HG03469 (cell line): ENCODE measurements around the gene SELENBP1.
"Not testable (repeated sequence)": the region's sequence is repeated elsewhere in the genome, so short reads cannot be mapped to it uniquely, and the experiment has no call there.

Experiments
- ATAC-seq: cut with Tn5 transposase; IDR thresholded peaks from one replicate; pipeline ENCODE4 v1.9.1; 2021; ENCODE audit warnings: mild to moderate bottlenecking, moderate library complexity, moderate number of reproducible peaks; ENCODE audit not compliant: unreplicated experiment

Gene SELENBP1

GRCh38 chr1:151372058-151372934 lies at the start of gene SELENBP1:
SELENBP1 (minus strand) TSS chr1:151372705; CDS start chr1:151372641, 64 bp downstream.
- ATAC-seq: no peak

- ATAC-seq: no peak
These were observed 47.3 kb upstream of the SELENBP1 start for GRCh38 chr1:151419819-151420218.

GRCh38 chr1:151418081-151418480 lies 45.6 kb upstream of the SELENBP1 start:
- no peak for ATAC-seq

GRCh38 chr1:151416231-151416630 lies 43.7 kb upstream of the SELENBP1 start:
- no peak for ATAC-seq

- ATAC-seq: no peak
These were observed 39.4 kb upstream of the SELENBP1 start for GRCh38 chr1:151411884-151412283.

- no peak for ATAC-seq
These were observed 36.4 kb upstream of the SELENBP1 start for GRCh38 chr1:151408891-151409290.

- no peak for ATAC-seq
These were observed 34.8 kb upstream of the SELENBP1 start for GRCh38 chr1:151407304-151407703.

GRCh38 chr1:151406176-151406575 lies 33.7 kb upstream of the SELENBP1 start:
- ATAC-seq: no peak

- no peak for ATAC-seq
These were observed 32.9 kb upstream of the SELENBP1 start for GRCh38 chr1:151405187-151405951.

- no peak for ATAC-seq
These were observed 31.1 kb upstream of the SELENBP1 start for GRCh38 chr1:151403612-151404011.

GRCh38 chr1:151402764-151403163 lies 30.3 kb upstream of the SELENBP1 start:
- ATAC-seq: no peak

GRCh38 chr1:151401860-151402259 lies 29.4 kb upstream of the SELENBP1 start:
- no peak for ATAC-seq

GRCh38 chr1:151401125-151401788 lies 28.8 kb upstream of the SELENBP1 start:
- no peak for ATAC-seq

- no peak for ATAC-seq
These were observed 27.0 kb upstream of the SELENBP1 start, which contains the start of gene PSMB4 for GRCh38 chr1:151399324-151400171. PSMB4 (plus strand) TSS chr1:151399573; CDS start chr1:151399588, 15 bp downstream.

- not testable (repeated sequence) for ATAC-seq
These were observed 23.8 kb upstream of the SELENBP1 start for GRCh38 chr1:151396265-151396664.

- no peak for ATAC-seq
These were observed 21.1 kb upstream of the SELENBP1 start for GRCh38 chr1:151393583-151393982.

- no peak for ATAC-seq
These were observed 18.6 kb upstream of the SELENBP1 start for GRCh38 chr1:151391079-151391563.

GRCh38 chr1:151390221-151391078 lies 17.9 kb upstream of the SELENBP1 start:
- not testable (repeated sequence) for ATAC-seq

GRCh38 chr1:151386002-151386401 lies 13.5 kb upstream of the SELENBP1 start:
- ATAC-seq: no peak
